H9 (cell line): ENCODE results near the gene DPY19L3. TPM values are rescaled to one million over a fixed set of nuclear protein-coding genes. Genes with fewer than 3 reads are reported as not detected.

Experiments
- DNase-seq: peaks from one replicate; pipeline ENCODE4 v3.0.0-alpha.2; 2017
- H2AFZ ChIP-seq: one replicate; pipeline ENCODE4 v1.6.1; 2013; ENCODE audit warnings: mild to moderate bottlenecking, low read length, control low read depth, moderate library complexity
- H2AK5ac ChIP-seq: 2 replicates; pipeline ENCODE4 v1.6.1; 2013; ENCODE audit warnings: low read length, control low read depth, mixed read lengths; ENCODE audit not compliant: insufficient read length
- H2BK120ac ChIP-seq: one replicate; pipeline ENCODE4 v1.6.1; 2013; ENCODE audit warnings: low read depth, mild to moderate bottlenecking, low read length, control low read depth, inconsistent platforms; ENCODE audit not compliant: poor library complexity, severe bottlenecking
- H2BK12ac ChIP-seq: 2 replicates; pipeline ENCODE4 v1.6.1; 2013; ENCODE audit warnings: low read length, control low read depth, mixed read lengths, low read depth; ENCODE audit not compliant: insufficient read length
- H2BK15ac ChIP-seq: 2 replicates; pipeline ENCODE4 v1.6.1; 2013; ENCODE audit warnings: low read depth, low read length, control low read depth
- H2BK20ac ChIP-seq: one replicate; pipeline ENCODE4 v1.6.1; 2013; ENCODE audit warnings: low read depth, mild to moderate bottlenecking, low read length, control low read depth, inconsistent platforms; ENCODE audit not compliant: poor library complexity, severe bottlenecking
- H2BK5ac ChIP-seq: 2 replicates; pipeline ENCODE4 v1.6.1; 2013; ENCODE audit warnings: low read length, control low read depth, mixed read lengths; ENCODE audit not compliant: insufficient read length
- H3K14ac ChIP-seq: 2 replicates; pipeline ENCODE4 v1.6.1; 2013; ENCODE audit warnings: low read length, control low read depth; ENCODE audit not compliant: insufficient read depth
- H3K18ac ChIP-seq: 2 replicates; pipeline ENCODE4 v1.6.1; 2013; ENCODE audit warnings: low read depth, mild to moderate bottlenecking, mixed read lengths, low read length, control low read depth; ENCODE audit not compliant: insufficient read length
- H3K23ac ChIP-seq: 2 replicates; pipeline ENCODE4 v1.6.1; 2013; ENCODE audit warnings: low read length, control low read depth, mixed read lengths, low read depth; ENCODE audit not compliant: insufficient read length
- H3K23me2 ChIP-seq: 2 replicates; pipeline ENCODE4 v1.6.1; 2013; ENCODE audit warnings: low read depth, mild to moderate bottlenecking, mixed read lengths, low read length, control low read depth; ENCODE audit not compliant: insufficient read length, poor library complexity, severe bottlenecking
- H3K27ac ChIP-seq: 2 replicates; pipeline ENCODE4 v1.5.1; 2013; ENCODE audit warnings: low read length, control low read depth, mixed read lengths, low read depth; ENCODE audit not compliant: insufficient read length
- H3K27me3 ChIP-seq: 2 replicates; pipeline ENCODE4 v1.6.1; 2013; ENCODE audit warnings: low read length, control low read depth, inconsistent platforms; ENCODE audit not compliant: insufficient read depth
- H3K4ac ChIP-seq: 2 replicates; pipeline ENCODE4 v1.6.1; 2013; ENCODE audit warnings: low read depth, mild to moderate bottlenecking, control low read depth, inconsistent platforms, low read length, moderate library complexity
- H3K4me1 ChIP-seq: 2 replicates; pipeline ENCODE4 v1.6.1; 2013; ENCODE audit warnings: low read length, control low read depth, inconsistent platforms; ENCODE audit not compliant: insufficient read depth
- H3K4me2 ChIP-seq: 2 replicates; pipeline ENCODE4 v1.6.1; 2013; ENCODE audit warnings: low read length, control low read depth, mixed read lengths; ENCODE audit not compliant: insufficient read length, insufficient read depth
- H3K56ac ChIP-seq: 2 replicates; pipeline ENCODE4 v1.6.1; 2013; ENCODE audit warnings: low read depth, mild to moderate bottlenecking, mixed read lengths, low read length, control low read depth; ENCODE audit not compliant: insufficient read length
- H3K79me1 ChIP-seq: 2 replicates; pipeline ENCODE4 v1.6.1; 2013; ENCODE audit warnings: low read depth, mild to moderate bottlenecking, moderate library complexity, low read length, control low read depth, inconsistent platforms; ENCODE audit not compliant: insufficient read depth, poor library complexity, severe bottlenecking
- H3K79me2 ChIP-seq: 2 replicates; pipeline ENCODE4 v1.6.1; 2013; ENCODE audit warnings: low read length, control low read depth, inconsistent platforms; ENCODE audit not compliant: insufficient read depth
- H3K9ac ChIP-seq: 2 replicates; pipeline ENCODE4 v1.6.1; 2013; ENCODE audit warnings: low read length, control low read depth, mixed read lengths; ENCODE audit not compliant: insufficient read length; ENCODE audit errors: extremely low read depth
- H3K9me3 ChIP-seq: one replicate; pipeline ENCODE4 v1.6.1; 2013; ENCODE audit warnings: low read depth, low read length, inconsistent platforms; ENCODE audit not compliant: control insufficient read depth
- H3T11ph ChIP-seq: one replicate; pipeline ENCODE4 v1.6.1; 2013; ENCODE audit warnings: mild to moderate bottlenecking, low read length, control low read depth, inconsistent platforms
- H4K20me1 ChIP-seq: one replicate; pipeline ENCODE4 v1.6.1; 2013; ENCODE audit not compliant: control insufficient read depth, insufficient read length, insufficient read depth
- H4K5ac ChIP-seq: 2 replicates; pipeline ENCODE4 v1.6.1; 2013; ENCODE audit warnings: low read depth, mild to moderate bottlenecking, mixed read lengths, low read length, control low read depth; ENCODE audit not compliant: insufficient read length
- H4K8ac ChIP-seq: replicated peaks from 2 replicates; pipeline ENCODE4 v1.6.1; 2013; ENCODE audit warnings: low read length, control low read depth, mixed read lengths, low read depth; ENCODE audit not compliant: insufficient read length
- H4K91ac ChIP-seq: 2 replicates; pipeline ENCODE4 v1.6.1; 2013; ENCODE audit warnings: low read depth, mild to moderate bottlenecking, moderate library complexity, mixed read lengths, low read length, control low read depth; ENCODE audit not compliant: insufficient read length
- H3K27ac Mint-ChIP-seq, 3 experiments: 2 replicates in 2 of 3; 3 replicates in 1 of 3; pipeline ENCODE4 v1.8.0; 2020 to 2021; ENCODE audit warnings: mixed read lengths in 3 of 3, mild to moderate bottlenecking in 1 of 3, moderate library complexity in 1 of 3
- H3K27me3 Mint-ChIP-seq: 2 replicates; pipeline ENCODE4 v1.8.0; 2021; ENCODE audit warnings: low read depth, mild to moderate bottlenecking, moderate library complexity, mixed read lengths
- H3K36me3 Mint-ChIP-seq, 3 experiments: 2 replicates in 2 of 3; 3 replicates in 1 of 3; pipeline ENCODE4 v1.8.0; 2020 to 2021; ENCODE audit warnings: low read depth in 3 of 3, mixed read lengths in 3 of 3; ENCODE audit not compliant: insufficient read depth in 1 of 3
- H3K4me1 Mint-ChIP-seq, 2 experiments: 2 replicates each; pipeline ENCODE4 v1.8.0; 2020; ENCODE audit warnings: mixed read lengths in 2 of 2
- H3K4me3 Mint-ChIP-seq, 2 experiments: 2 replicates in 1 of 2; 3 replicates in 1 of 2; pipeline ENCODE4 v1.8.0; 2020 to 2021; ENCODE audit warnings: mild to moderate bottlenecking in 2 of 2, mixed read lengths in 2 of 2, moderate library complexity in 1 of 2
- H3K9me3 Mint-ChIP-seq, 2 experiments: 2 replicates in 1 of 2; 3 replicates in 1 of 2; pipeline ENCODE4 v1.8.0; 2020; ENCODE audit warnings: mild to moderate bottlenecking in 2 of 2, mixed read lengths in 2 of 2, moderate library complexity in 1 of 2
- WGBS: extraction: QIAGEN DNeasy Blood & Tissue Kit; methylation state at CpG from one replicate; pipeline ENCODE4 v1.1.7; 2013; ENCODE audit warnings: missing lambda C conversion rate, low lambda C conversion rate, mixed read lengths; ENCODE audit not compliant: insufficient read length; ENCODE audit errors: extremely low coverage; 5-methylcytosine and 5-hydroxymethylcytosine counted together
- total RNA-seq: library from RNA; stranded (reverse); gene quantifications from 2 replicates; pipeline ENCODE4 v1.2.1, GENCODE V29; 2021
- TF ChIP-seq, protein P1 (sequence below): fragments of 200-600 bp; sonication (generic); conservative IDR thresholded peaks from 3 replicates; pipeline ENCODE4 v1.8.0; 2021; ENCODE audit warnings: antibody characterized with exemption, mild to moderate bottlenecking

DPY19L3 gene
- total RNA-seq, 1 experiment from 2014 or later, result 54.5 TPM

GRCh38 chr19:32397671-32398101 lies 7.9 kb upstream of the DPY19L3 start:
- TF ChIP-seq, protein P1, sequence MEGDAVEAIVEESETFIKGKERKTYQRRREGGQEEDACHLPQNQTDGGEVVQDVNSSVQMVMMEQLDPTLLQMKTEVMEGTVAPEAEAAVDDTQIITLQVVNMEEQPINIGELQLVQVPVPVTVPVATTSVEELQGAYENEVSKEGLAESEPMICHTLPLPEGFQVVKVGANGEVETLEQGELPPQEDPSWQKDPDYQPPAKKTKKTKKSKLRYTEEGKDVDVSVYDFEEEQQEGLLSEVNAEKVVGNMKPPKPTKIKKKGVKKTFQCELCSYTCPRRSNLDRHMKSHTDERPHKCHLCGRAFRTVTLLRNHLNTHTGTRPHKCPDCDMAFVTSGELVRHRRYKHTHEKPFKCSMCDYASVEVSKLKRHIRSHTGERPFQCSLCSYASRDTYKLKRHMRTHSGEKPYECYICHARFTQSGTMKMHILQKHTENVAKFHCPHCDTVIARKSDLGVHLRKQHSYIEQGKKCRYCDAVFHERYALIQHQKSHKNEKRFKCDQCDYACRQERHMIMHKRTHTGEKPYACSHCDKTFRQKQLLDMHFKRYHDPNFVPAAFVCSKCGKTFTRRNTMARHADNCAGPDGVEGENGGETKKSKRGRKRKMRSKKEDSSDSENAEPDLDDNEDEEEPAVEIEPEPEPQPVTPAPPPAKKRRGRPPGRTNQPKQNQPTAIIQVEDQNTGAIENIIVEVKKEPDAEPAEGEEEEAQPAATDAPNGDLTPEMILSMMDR, result no peak
- no peak overlapping the region for H3K14ac ChIP-seq
- no peak overlapping the region for H3K4me2 ChIP-seq
- peaks cover 0 to 4% (median 4%) of the 10 kb centered on the region in 3 experiments; a peak in 3 of 7 replicates for H3K36me3 Mint-ChIP-seq
- no peak overlapping the region for H3K56ac ChIP-seq
- no peak overlapping the region for H2BK20ac ChIP-seq
- no peaks in the 10 kb centered on the region for H3K79me2 ChIP-seq
- no peaks in the 10 kb centered on the region for H3K23me2 ChIP-seq
- H3K9me3 Mint-ChIP-seq, result no peaks in the 10 kb centered on the region
- H3K27me3 Mint-ChIP-seq, result no peaks in the 10 kb centered on the region
- no peak overlapping the region for H3K18ac ChIP-seq
- no peak overlapping the region for H4K91ac ChIP-seq
- no peaks in the 10 kb centered on the region for H3K9me3 ChIP-seq
- no peak overlapping the region for H3T11ph ChIP-seq
- no peak overlapping the region for H2BK12ac ChIP-seq
- no peak overlapping the region for H2AFZ ChIP-seq
- H3K79me1 ChIP-seq, result no peaks in the 10 kb centered on the region
- no peak overlapping the region for H3K27ac ChIP-seq
- H3K27ac Mint-ChIP-seq, result no peak overlapping the region; a peak in 1 of 7 replicates
- H2BK120ac ChIP-seq, result no peak overlapping the region
- no peaks in the 10 kb centered on the region for H4K20me1 ChIP-seq
- no peak overlapping the region for H3K9ac ChIP-seq
- H4K5ac ChIP-seq, result no peak overlapping the region
- WGBS, result no CpG with 5 or more reads among the region's 5 CpGs
- no peaks in the 10 kb centered on the region for H3K4me1 ChIP-seq
- H2AK5ac ChIP-seq, result no peak overlapping the region
- H3K27me3 ChIP-seq, result no peaks in the 10 kb centered on the region
- H2BK5ac ChIP-seq, result no peak overlapping the region
- no peak overlapping the region for H3K4ac ChIP-seq
- no peak overlapping the region for H3K23ac ChIP-seq
- H4K8ac ChIP-seq, result no peak overlapping the region
- no peak overlapping the region for H2BK15ac ChIP-seq
- no peak overlapping the region for H3K4me3 Mint-ChIP-seq
- H3K4me1 Mint-ChIP-seq, result peaks cover 0 to 8% of the 10 kb centered on the region in 2 experiments; a peak in 2 of 4 replicates
- no peak for DNase-seq
